ENCODE results near the gene LEFTY1. TPM values are rescaled to one million over a fixed set of nuclear protein-coding genes. Genes with fewer than 3 reads are reported as not detected.

Gene LEFTY1
- total and polyA plus RNA-seq, 2 of the 13 experiments (the other 11 are each of a cell fraction or from before 2014, with no cell fraction given): 0.29 to 0.79 TPM

DNA sequence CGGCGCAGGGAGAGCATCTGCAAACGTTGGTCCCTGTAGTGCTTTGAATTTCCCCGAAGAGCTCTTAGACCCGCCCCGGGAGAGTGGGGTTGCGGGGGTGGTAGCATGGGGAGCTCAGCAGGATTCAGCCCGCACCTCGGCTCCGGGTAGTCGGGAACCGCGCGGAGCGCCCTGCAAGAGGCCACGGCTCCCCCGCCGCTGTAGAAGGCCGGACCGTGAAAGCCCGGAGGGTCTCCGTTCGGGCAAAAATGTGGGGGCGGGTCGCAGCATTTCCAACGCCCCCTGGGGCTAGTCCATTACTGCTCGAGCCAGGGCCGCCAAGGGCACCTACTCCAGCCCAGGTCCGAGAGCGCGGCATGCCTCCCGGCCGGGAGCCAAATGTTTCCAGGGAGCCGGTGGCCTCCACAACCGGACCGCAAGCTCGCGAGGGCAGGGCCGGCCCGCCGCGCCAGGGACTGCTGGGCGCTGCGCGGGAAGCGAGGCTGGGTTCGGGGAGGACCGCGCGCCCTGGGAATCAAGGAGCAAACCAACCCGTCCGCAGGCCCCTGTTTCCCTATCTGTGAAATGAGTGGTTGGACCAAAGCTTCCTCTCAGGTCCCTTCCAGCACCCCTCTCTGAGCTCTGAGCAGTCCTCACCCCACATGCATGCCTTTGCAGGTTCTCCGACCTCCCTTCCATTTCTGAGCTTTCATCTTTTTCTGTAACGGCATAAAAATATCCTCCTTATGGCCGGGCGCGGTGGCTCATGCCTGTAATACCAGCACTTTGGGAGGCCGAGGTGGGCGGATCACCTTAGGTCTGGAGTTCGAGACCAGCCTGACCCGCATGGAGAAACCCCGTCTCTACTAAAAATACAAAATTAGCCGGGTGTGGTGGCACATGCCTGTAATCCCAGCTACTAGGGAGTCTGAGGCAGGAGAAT, 6.0 kb downstream of the LEFTY1 start (continued):
- TF ChIP-seq, protein P1, sequence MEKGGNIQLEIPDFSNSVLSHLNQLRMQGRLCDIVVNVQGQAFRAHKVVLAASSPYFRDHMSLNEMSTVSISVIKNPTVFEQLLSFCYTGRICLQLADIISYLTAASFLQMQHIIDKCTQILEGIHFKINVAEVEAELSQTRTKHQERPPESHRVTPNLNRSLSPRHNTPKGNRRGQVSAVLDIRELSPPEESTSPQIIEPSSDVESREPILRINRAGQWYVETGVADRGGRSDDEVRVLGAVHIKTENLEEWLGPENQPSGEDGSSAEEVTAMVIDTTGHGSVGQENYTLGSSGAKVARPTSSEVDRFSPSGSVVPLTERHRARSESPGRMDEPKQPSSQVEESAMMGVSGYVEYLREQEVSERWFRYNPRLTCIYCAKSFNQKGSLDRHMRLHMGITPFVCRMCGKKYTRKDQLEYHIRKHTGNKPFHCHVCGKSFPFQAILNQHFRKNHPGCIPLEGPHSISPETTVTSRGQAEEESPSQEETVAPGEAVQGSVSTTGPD (CRISPR knock-in tag; IDR thresholded peaks at IDR 0.05): no peak
- TF ChIP-seq KDM5A (IDR thresholded peaks at IDR 0.05; ENCODE audit: borderline replicate concordance, low read length): 0 out of 2 replicates have a peak, but pooled peaks have one; percentile 30
- TF ChIP-seq ZNF598 (CRISPR knock-in tag; IDR thresholded peaks at IDR 0.05; ENCODE audit: borderline replicate concordance): no peak
- TF ChIP-seq, protein P2, sequence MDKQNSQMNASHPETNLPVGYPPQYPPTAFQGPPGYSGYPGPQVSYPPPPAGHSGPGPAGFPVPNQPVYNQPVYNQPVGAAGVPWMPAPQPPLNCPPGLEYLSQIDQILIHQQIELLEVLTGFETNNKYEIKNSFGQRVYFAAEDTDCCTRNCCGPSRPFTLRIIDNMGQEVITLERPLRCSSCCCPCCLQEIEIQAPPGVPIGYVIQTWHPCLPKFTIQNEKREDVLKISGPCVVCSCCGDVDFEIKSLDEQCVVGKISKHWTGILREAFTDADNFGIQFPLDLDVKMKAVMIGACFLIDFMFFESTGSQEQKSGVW (CRISPR knock-in tag; IDR thresholded peaks at IDR 0.05; ENCODE audit: borderline replicate concordance): 0 out of 2 replicates have a peak, but pooled peaks have one; percentile 10
- TF ChIP-seq, protein P3, sequence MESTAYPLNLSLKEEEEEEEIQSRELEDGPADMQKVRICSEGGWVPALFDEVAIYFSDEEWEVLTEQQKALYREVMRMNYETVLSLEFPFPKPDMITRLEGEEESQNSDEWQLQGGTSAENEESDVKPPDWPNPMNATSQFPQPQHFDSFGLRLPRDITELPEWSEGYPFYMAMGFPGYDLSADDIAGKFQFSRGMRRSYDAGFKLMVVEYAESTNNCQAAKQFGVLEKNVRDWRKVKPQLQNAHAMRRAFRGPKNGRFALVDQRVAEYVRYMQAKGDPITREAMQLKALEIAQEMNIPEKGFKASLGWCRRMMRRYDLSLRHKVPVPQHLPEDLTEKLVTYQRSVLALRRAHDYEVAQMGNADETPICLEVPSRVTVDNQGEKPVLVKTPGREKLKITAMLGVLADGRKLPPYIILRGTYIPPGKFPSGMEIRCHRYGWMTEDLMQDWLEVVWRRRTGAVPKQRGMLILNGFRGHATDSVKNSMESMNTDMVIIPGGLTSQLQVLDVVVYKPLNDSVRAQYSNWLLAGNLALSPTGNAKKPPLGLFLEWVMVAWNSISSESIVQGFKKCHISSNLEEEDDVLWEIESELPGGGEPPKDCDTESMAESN (CRISPR knock-in tag; conservative IDR thresholded peaks at IDR 0.05): peak; percentile 36; the same call in 1 of the 2 replicates
- peak; percentile 53; the same call in 1 of the 2 replicates for TF ChIP-seq ZNF816 (CRISPR knock-in tag; IDR thresholded peaks at IDR 0.05; ENCODE audit: borderline replicate concordance)
- TF ChIP-seq, protein P4, sequence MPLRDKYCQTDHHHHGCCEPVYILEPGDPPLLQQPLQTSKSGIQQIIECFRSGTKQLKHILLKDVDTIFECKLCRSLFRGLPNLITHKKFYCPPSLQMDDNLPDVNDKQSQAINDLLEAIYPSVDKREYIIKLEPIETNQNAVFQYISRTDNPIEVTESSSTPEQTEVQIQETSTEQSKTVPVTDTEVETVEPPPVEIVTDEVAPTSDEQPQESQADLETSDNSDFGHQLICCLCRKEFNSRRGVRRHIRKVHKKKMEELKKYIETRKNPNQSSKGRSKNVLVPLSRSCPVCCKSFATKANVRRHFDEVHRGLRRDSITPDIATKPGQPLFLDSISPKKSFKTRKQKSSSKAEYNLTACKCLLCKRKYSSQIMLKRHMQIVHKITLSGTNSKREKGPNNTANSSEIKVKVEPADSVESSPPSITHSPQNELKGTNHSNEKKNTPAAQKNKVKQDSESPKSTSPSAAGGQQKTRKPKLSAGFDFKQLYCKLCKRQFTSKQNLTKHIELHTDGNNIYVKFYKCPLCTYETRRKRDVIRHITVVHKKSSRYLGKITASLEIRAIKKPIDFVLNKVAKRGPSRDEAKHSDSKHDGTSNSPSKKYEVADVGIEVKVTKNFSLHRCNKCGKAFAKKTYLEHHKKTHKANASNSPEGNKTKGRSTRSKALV (CRISPR knock-in tag; IDR thresholded peaks at IDR 0.05): peak; percentile 84; the same call in 1 of the 2 replicates
- no peak for TF ChIP-seq FOXK1 (CRISPR knock-in tag; IDR thresholded peaks at IDR 0.05; ENCODE audit: borderline replicate concordance, low read depth)
- no peak for TF ChIP-seq ELF4 (CRISPR knock-in tag; IDR thresholded peaks at IDR 0.05; ENCODE audit: borderline replicate concordance)
- TF ChIP-seq, protein P5, sequence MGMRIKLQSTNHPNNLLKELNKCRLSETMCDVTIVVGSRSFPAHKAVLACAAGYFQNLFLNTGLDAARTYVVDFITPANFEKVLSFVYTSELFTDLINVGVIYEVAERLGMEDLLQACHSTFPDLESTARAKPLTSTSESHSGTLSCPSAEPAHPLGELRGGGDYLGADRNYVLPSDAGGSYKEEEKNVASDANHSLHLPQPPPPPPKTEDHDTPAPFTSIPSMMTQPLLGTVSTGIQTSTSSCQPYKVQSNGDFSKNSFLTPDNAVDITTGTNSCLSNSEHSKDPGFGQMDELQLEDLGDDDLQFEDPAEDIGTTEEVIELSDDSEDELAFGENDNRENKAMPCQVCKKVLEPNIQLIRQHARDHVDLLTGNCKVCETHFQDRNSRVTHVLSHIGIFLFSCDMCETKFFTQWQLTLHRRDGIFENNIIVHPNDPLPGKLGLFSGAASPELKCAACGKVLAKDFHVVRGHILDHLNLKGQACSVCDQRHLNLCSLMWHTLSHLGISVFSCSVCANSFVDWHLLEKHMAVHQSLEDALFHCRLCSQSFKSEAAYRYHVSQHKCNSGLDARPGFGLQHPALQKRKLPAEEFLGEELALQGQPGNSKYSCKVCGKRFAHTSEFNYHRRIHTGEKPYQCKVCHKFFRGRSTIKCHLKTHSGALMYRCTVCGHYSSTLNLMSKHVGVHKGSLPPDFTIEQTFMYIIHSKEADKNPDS (CRISPR knock-in tag; IDR thresholded peaks at IDR 0.05): peak; percentile 59; the same call in 1 of the 2 replicates
